Right ventricle myocardium superior (tissue), 1 donor: Measurements from ENCODE around the gene LIN37. TPM values are rescaled to one million over a fixed set of nuclear protein-coding genes. Genes with fewer than 3 reads are reported as not detected.
"Not testable (repeated sequence)": the region's sequence is repeated elsewhere in the genome, so short reads cannot be mapped to it uniquely, and the experiment has no call there.

Source experiments
- ATAC-seq: fragments of 200-7000 bp; cut with Tn5 transposase; one replicate; pipeline ENCODE4 v1.9.1; 2020; ENCODE audit warnings: mild to moderate bottlenecking; ENCODE audit not compliant: poor library complexity
- DNase-seq: peaks from one replicate; pipeline ENCODE4 v3.0.0-alpha.2; 2020
- intact Hi-C: fragments of 100-400 bp; cut with DNase I; formaldehyde crosslinking; loops from one replicate; pipeline ENCODE4 v1.11.2; 2022
- total RNA-seq: library from RNA; stranded (reverse); fragmentation: NEBNext Ultra II Directional; extraction: Animal tissue kit (Norgen Biotek cat#: 25700); gene quantifications from one replicate; pipeline ENCODE4 v1.2.1, GENCODE V29; 2021
- donor health status: DM: no; HTN: yes; CAD: no; lungs with severe emphysema.

Gene LIN37
- total RNA-seq, 1 donor from 2014 or later: 5.2 TPM

GRCh38 chr19:35792312-35792711, 43.9 kb downstream of the LIN37 start:
- DNase-seq (peak; percentile 17), ATAC-seq (no peak)
- intact Hi-C loops: no loop called here

- no peak for ATAC-seq
- intact Hi-C loops: no loop called here
Measured at GRCh38 chr19:35792888-35793287, 44.5 kb downstream of the LIN37 start.

GRCh38 chr19:35793381-35794165, 45.2 kb downstream of the LIN37 start:
- intact Hi-C loops: no loop called here
- DNase-seq: peak; percentile 33
- ATAC-seq: no peak

More at GRCh38 chr19:35792888-35793287, 44.5 kb downstream of the LIN37 start:
- peak; percentile 10 for DNase-seq

GRCh38 chr19:35795564-35795963, 47.2 kb downstream of the LIN37 start:
- DNase-seq, ATAC-seq, intact Hi-C loops: not testable (repeated sequence)

GRCh38 chr19:35796645-35797542, 48.5 kb downstream of the LIN37 start:
- intact Hi-C loops: no loop called here
- ATAC-seq (no peak), DNase-seq (no peak)

- ATAC-seq (no peak), DNase-seq (no peak)
- intact Hi-C loops: no loop called here
Measured at GRCh38 chr19:35797663-35798062, 49.3 kb downstream of the LIN37 start.

- no peak for DNase-seq
- intact Hi-C loops: no loop called here
- no peak for ATAC-seq
Measured at GRCh38 chr19:35801828-35802227, 53.5 kb downstream of the LIN37 start.

Other genes starting within 250 kb of the LIN37 start
- gene DMKN, start 234.9 kb upstream of the LIN37 start, total RNA-seq: 3.6 TPM
- not detected for gene SBSN, start 220.3 kb upstream of the LIN37 start, total RNA-seq
- gene GAPDHS, start 215.1 kb upstream of the LIN37 start, total RNA-seq: not detected
- gene TMEM147, start 202.9 kb upstream of the LIN37 start, total RNA-seq: 75.7 TPM
- not detected for gene ATP4A, start 184.9 kb upstream of the LIN37 start, total RNA-seq
- not detected for gene PMIS2, start 162.4 kb upstream of the LIN37 start, total RNA-seq
- gene HAUS5, start 135.8 kb upstream of the LIN37 start, total RNA-seq: 3.3 TPM
- 48.9 TPM for gene RBM42, start 119.5 kb upstream of the LIN37 start, total RNA-seq
- 0.32 TPM for gene ETV2, start 106.8 kb upstream of the LIN37 start, total RNA-seq
- gene COX6B1, start 100.3 kb upstream of the LIN37 start, total RNA-seq: 1,337 TPM
- gene UPK1A, start 82.1 kb upstream of the LIN37 start, total RNA-seq: not detected
- gene ZBTB32, start 44.0 kb upstream of the LIN37 start, total RNA-seq: not detected
- gene KMT2B, start 30.6 kb upstream of the LIN37 start, total RNA-seq: 16.3 TPM
- gene IGFLR1, start 6.1 kb upstream of the LIN37 start, total RNA-seq: 2.9 TPM
- 22.6 TPM for gene U2AF1L4, start 3.2 kb upstream of the LIN37 start, total RNA-seq
- gene PSENEN, start 2.9 kb upstream of the LIN37 start, total RNA-seq: 40.7 TPM
- 570 TPM for gene HSPB6, start 8.5 kb downstream of the LIN37 start, total RNA-seq
- 5.9 TPM for gene PROSER3, start 9.6 kb downstream of the LIN37 start, total RNA-seq
- gene ARHGAP33, start 27.0 kb downstream of the LIN37 start, total RNA-seq: 3.0 TPM
- gene PRODH2, start 64.3 kb downstream of the LIN37 start, total RNA-seq: not detected
- not detected for gene NPHS1, start 103.9 kb downstream of the LIN37 start, total RNA-seq
- gene KIRREL2, start 108.3 kb downstream of the LIN37 start, total RNA-seq: not detected
- 17.8 TPM for gene APLP1, start 120.0 kb downstream of the LIN37 start, total RNA-seq
- 2.6 TPM for gene NFKBID, start 152.0 kb downstream of the LIN37 start, total RNA-seq
- gene HCST, start 154.0 kb downstream of the LIN37 start, total RNA-seq: 4.1 TPM
- 28.3 TPM for gene TYROBP, start 159.7 kb downstream of the LIN37 start, total RNA-seq
- gene LRFN3, start 187.8 kb downstream of the LIN37 start, total RNA-seq: 6.1 TPM
- gene SDHAF1, start 246.6 kb downstream of the LIN37 start, total RNA-seq: 10.2 TPM